OCI-LY7 (cell line): ENCODE measurements around the gene PDE11A.

Source experiments
- CTCF ChIP-seq: fragments of 200-600 bp; sonication (generic); conservative IDR thresholded peaks from 2 replicates; pipeline ENCODE4 v1.5.1; 2014; ENCODE audit warnings: mild to moderate bottlenecking, antibody characterized with exemption, low read length, moderate library complexity, mixed read lengths
- EZH2phosphoT487 ChIP-seq: fragments of 200-600 bp; sonication (generic); IDR thresholded peaks from 2 replicates; pipeline ENCODE4 v1.6.1; 2018; ENCODE audit warnings: low read depth, borderline replicate concordance, mild to moderate bottlenecking, mixed run types, antibody characterized with exemption, low read length, moderate library complexity, mixed read lengths

GRCh38 chr2:177796011-177796410, 276.6 kb downstream of the PDE11A start:
- TF ChIP-seq CTCF (no peak), EZH2phosphoT487 (no peak)
